Measurements from ENCODE around the gene PLCL1.

Gene PLCL1

GRCh38 chr2:197873293-197873701, 68.9 kb downstream of the PLCL1 start:
- no peak overlapping the region for H3K27ac ChIP-seq
- in situ Hi-C loops (cut with HindIII; ENCODE audit: low pct_ligation_motif_present, low sequenced_read_pairs): no loop called here
- H3K27me3 ChIP-seq (replicated peaks): no peaks in the 10 kb centered on the region
- peak; percentile 53 for TF ChIP-seq CTCF (IDR thresholded peaks at IDR 0.05; ENCODE audit: low read depth, low read length, missing control alignments)
- peak; percentile 75 for DNase-seq
- H3K36me3 ChIP-seq (replicated peaks): no peaks in the 10 kb centered on the region
- H3K4me3 ChIP-seq (ENCODE audit: low read depth, low read length): no peak overlapping the region

GRCh38 chr2:197875763-197876162, 71.4 kb downstream of the PLCL1 start:
- no peak for DNase-seq
- Histone ChIP-seq H3K27ac (no peak overlapping the region), H3K4me3 (ENCODE audit: low read depth, low read length) (no peak overlapping the region), H3K36me3 (replicated peaks) (no peaks in the 10 kb centered on the region), H3K27me3 (replicated peaks) (no peaks in the 10 kb centered on the region)
- in situ Hi-C loops (cut with HindIII; ENCODE audit: low pct_ligation_motif_present, low sequenced_read_pairs): no loop called here
- no peak for TF ChIP-seq CTCF (IDR thresholded peaks at IDR 0.05; ENCODE audit: low read depth, low read length, missing control alignments)

GRCh38 chr2:197876524-197876923, 72.1 kb downstream of the PLCL1 start:
- in situ Hi-C loops (cut with HindIII; ENCODE audit: low pct_ligation_motif_present, low sequenced_read_pairs): no loop called here
- no peak for DNase-seq
- TF ChIP-seq CTCF (IDR thresholded peaks at IDR 0.05; ENCODE audit: low read depth, low read length, missing control alignments): no peak
- Histone ChIP-seq H3K27me3 (replicated peaks) (no peaks in the 10 kb centered on the region), H3K36me3 (replicated peaks) (no peaks in the 10 kb centered on the region), H3K4me3 (ENCODE audit: low read depth, low read length) (no peak overlapping the region), H3K27ac (no peak overlapping the region)

GRCh38 chr2:197877038-197877437, 72.6 kb downstream of the PLCL1 start:
- Histone ChIP-seq H3K4me3 (ENCODE audit: low read depth, low read length) (no peak overlapping the region), H3K27ac (no peak overlapping the region), H3K27me3 (replicated peaks) (no peaks in the 10 kb centered on the region), H3K36me3 (replicated peaks) (no peaks in the 10 kb centered on the region)
- in situ Hi-C loops (cut with HindIII; ENCODE audit: low pct_ligation_motif_present, low sequenced_read_pairs): no loop called here
- TF ChIP-seq CTCF (IDR thresholded peaks at IDR 0.05; ENCODE audit: low read depth, low read length, missing control alignments): no peak
- DNase-seq: no peak

GRCh38 chr2:197878792-197879191, 74.4 kb downstream of the PLCL1 start:
- H3K4me3 ChIP-seq (ENCODE audit: low read depth, low read length): no peak overlapping the region
- H3K36me3 ChIP-seq (replicated peaks): no peaks in the 10 kb centered on the region
- no peak overlapping the region for H3K27ac ChIP-seq
- no peak for TF ChIP-seq CTCF (IDR thresholded peaks at IDR 0.05; ENCODE audit: low read depth, low read length, missing control alignments)
- in situ Hi-C loops (cut with HindIII; ENCODE audit: low pct_ligation_motif_present, low sequenced_read_pairs): no loop called here
- H3K27me3 ChIP-seq (replicated peaks): no peaks in the 10 kb centered on the region
- no peak for DNase-seq

- no peak for DNase-seq
- TF ChIP-seq CTCF (IDR thresholded peaks at IDR 0.05; ENCODE audit: low read depth, low read length, missing control alignments): no peak
- in situ Hi-C loops (cut with HindIII; ENCODE audit: low pct_ligation_motif_present, low sequenced_read_pairs): no loop called here
Observed at GRCh38 chr2:197879812-197880408, 75.5 kb downstream of the PLCL1 start.

More at GRCh38 chr2:197879812-197880408, 75.5 kb downstream of the PLCL1 start:
- Histone ChIP-seq H3K36me3 (replicated peaks) (no peaks in the 10 kb centered on the region), H3K4me3 (ENCODE audit: low read depth, low read length) (no peak overlapping the region), H3K27ac (no peak overlapping the region), H3K27me3 (replicated peaks) (no peaks in the 10 kb centered on the region)
